Measurements from ENCODE around the gene CRHR1.

DNA sequence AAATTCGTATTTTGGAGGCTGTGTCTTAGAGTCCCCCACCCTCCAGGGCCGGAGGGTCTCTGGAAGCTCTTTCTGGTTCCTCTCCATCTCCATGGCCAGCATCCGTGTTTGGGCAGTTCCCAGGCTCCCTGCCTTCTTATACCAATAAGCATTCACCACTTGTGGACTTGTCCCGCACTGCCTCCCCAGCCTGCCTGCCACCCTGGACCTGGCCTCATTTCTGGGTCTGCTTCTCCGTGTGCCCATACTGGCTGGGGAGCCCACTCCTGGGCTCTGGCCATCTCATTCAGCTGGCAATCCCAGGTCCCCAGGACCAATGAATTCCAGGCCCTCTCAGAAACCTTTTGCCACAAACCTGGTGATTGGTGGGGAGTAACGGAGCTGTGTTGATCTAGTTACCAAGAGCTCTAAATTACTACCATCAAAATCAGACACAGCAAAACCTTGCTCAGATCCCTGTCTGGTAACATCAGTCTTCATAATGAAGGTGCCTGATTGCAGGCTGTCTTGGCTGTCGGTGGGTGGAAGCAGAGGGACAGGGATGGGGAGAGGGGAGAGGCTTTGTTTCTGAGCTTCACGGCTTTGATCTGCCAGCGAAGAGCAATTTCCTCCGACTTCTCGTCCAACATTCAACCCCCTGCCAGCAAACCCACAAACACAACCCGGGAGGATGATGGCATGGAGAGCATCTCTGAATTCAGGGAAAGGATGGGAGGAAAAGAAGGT lies 27.7 kb upstream of the CRHR1 start:
- TF ChIP-seq POLR2A (IDR thresholded peaks at IDR 0.05) = no peak
- TF ChIP-seq, protein P1, sequence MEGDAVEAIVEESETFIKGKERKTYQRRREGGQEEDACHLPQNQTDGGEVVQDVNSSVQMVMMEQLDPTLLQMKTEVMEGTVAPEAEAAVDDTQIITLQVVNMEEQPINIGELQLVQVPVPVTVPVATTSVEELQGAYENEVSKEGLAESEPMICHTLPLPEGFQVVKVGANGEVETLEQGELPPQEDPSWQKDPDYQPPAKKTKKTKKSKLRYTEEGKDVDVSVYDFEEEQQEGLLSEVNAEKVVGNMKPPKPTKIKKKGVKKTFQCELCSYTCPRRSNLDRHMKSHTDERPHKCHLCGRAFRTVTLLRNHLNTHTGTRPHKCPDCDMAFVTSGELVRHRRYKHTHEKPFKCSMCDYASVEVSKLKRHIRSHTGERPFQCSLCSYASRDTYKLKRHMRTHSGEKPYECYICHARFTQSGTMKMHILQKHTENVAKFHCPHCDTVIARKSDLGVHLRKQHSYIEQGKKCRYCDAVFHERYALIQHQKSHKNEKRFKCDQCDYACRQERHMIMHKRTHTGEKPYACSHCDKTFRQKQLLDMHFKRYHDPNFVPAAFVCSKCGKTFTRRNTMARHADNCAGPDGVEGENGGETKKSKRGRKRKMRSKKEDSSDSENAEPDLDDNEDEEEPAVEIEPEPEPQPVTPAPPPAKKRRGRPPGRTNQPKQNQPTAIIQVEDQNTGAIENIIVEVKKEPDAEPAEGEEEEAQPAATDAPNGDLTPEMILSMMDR (IDR thresholded peaks at IDR 0.05) = no peak

Data from lower leg skin (tissue), 3 donors.